ENCODE results near the gene RNF123.

Gene RNF123

GRCh38 chr3:49701388-49702077 lies 12.2 kb downstream of the RNF123 start:
- no peak for DNase-seq

GRCh38 chr3:49702672-49703071 lies 13.3 kb downstream of the RNF123 start:
- no peak for DNase-seq

GRCh38 chr3:49703443-49703927 lies 14.1 kb downstream of the RNF123 start:
- DNase-seq: peak in 37 of 56 donors; percentile 2 to 71 (median 21)

GRCh38 chr3:49703956-49704355 lies 14.6 kb downstream of the RNF123 start:
- DNase-seq: no peak

GRCh38 chr3:49704629-49705028 lies 15.3 kb downstream of the RNF123 start:
- DNase-seq: no peak

- no peak for DNase-seq
Measured at GRCh38 chr3:49705390-49705960, 16.1 kb downstream of the RNF123 start.

GRCh38 chr3:49706456-49707112 lies 17.2 kb downstream of the RNF123 start:
- no peak for DNase-seq

GRCh38 chr3:49707113-49707480 lies 17.7 kb downstream of the RNF123 start:
- no peak for DNase-seq

- DNase-seq: no peak
Measured at GRCh38 chr3:49709852-49710251, 20.5 kb downstream of the RNF123 start.

GRCh38 chr3:49711489-49711888 lies 22.1 kb downstream of the RNF123 start:
- no peak for DNase-seq

- DNase-seq: no peak
Measured at GRCh38 chr3:49712166-49712565, 22.8 kb downstream of the RNF123 start.

- DNase-seq: no peak
Measured at GRCh38 chr3:49712631-49713317, 23.4 kb downstream of the RNF123 start.

GRCh38 chr3:49713336-49714105 lies 24.2 kb downstream of the RNF123 start:
- DNase-seq: no peak

GRCh38 chr3:49714728-49715550 lies 25.6 kb downstream of the RNF123 start:
- DNase-seq: no peak

- no peak for DNase-seq
Measured at GRCh38 chr3:49715611-49716121, 26.3 kb downstream of the RNF123 start.

GRCh38 chr3:49716169-49716568 lies 26.8 kb downstream of the RNF123 start:
- no peak for DNase-seq

GRCh38 chr3:49716691-49717210 lies 27.4 kb downstream of the RNF123 start:
- DNase-seq: no peak

GRCh38 chr3:49717211-49717958 lies 28.0 kb downstream of the RNF123 start:
- DNase-seq: no peak

All from nucleus accumbens (tissue), 56 donors.